Smooth muscle cell of the coronary artery (primary cell): Measurements from ENCODE around the gene PLK2. TPM values are rescaled to one million over a fixed set of nuclear protein-coding genes. Genes with fewer than 3 reads are reported as not detected.

Experiments
- total RNA-seq: library from RNA; depleted of rRNA; stranded (reverse); fragments of >200 nt; gene quantifications from 2 replicates; pipeline ENCODE4 v1.2.3, GENCODE V29; 2014; ENCODE audit warnings: low replicate concordance

The PLK2 gene
- 102 and 1,550 TPM in 2 replicates for total RNA-seq

DNA sequence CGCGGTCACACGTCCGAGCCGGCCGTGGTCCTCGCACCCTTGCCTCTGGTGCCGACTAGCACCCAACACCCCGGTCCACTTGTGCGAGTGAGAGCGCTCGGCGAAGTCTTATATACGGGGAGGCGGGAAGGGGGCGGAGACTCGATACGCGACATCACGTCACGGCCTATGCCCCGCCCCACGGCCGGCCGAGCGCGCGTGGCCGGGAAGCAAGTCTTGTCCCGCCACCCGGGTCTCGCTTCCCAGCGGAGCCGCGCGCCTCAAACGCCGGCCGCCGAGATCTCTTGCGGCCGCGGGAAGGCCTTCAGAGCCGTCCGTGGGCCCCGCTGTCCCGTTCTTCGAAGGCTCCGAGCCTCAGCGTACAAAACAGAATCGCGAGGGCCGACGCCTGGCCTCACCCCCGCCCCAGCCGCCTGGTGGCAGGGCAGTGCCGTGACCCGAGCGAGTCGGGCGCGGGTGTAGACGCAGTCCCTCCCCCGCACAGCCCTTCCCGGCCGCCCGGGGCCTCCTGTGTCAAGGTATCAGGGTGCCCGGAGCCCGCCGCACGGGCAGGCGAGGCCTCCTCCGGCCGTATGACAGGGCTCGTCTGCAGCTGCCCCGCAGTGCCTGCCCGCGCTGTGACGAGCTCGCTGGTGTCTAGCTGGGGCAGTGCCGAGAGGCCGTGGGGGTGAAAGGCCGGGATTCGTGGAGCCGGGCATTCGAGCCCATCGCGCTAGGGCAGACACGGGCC is at the start of gene PLK2:
Gene PLK2, minus strand, starts transcription at position 85 of the 730 bp plus-strand sequence. CDS start 127 bp downstream, outside the sequence.

DNA sequence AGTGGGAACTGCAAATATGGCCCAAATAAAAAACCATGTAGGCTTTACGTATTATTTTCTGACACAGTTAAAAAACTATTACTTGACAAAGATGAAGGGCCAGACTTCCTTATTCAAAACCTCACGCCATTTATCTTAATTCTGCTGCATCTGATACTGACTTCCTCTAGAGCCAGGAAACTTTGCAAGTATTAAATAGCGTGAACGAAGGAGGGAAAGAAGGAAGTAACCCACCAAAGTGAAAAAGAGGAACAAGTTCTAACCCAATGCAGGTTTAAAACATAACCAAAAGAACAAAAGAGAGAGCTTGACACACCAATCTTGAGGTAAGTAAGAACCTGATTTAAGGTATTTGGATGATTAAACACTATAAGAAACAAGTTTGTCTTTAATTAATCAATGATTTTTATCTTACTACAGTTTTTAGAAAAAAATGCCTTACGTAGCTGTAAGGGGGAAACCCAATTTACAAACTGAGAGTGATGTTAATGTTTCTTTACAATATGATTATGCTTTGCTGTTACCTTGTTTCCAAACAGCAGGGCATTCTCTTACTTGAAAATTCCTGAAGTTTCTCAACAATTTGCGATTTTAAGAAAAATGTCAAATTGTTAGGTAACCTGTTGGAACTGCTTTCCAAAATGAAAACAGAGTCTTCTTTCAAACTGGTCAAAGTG is 31.5 kb upstream of the PLK2 start, which contains the start of gene GAPT:
Gene GAPT, plus strand, starts transcription at position 220 of the 677 bp plus-strand sequence. CDS start 3,102 bp downstream, outside the sequence.

Other genes with a start within 250 kb of the PLK2 start
- not detected in 2 replicates for gene GAPT, start 31.3 kb upstream of the PLK2 start, total RNA-seq
- gene RAB3C, start 123.0 kb upstream of the PLK2 start, total RNA-seq, result not detected in 2 replicates